Thymus (tissue), 11 donors: ENCODE measurements around the gene IGF1R. TPM values are rescaled to one million over a fixed set of nuclear protein-coding genes. Genes with fewer than 3 reads are reported as not detected.

Source experiments
- DNase-seq, 9 donors: peaks; one replicate each; pipeline ENCODE4 v3.0.0-alpha.2; 2013; ENCODE audit warnings: low spot score in 9 of 9, low read depth in 6 of 9, missing footprints in 1 of 9
- H3K27ac ChIP-seq, 2 donors: one replicate each; pipeline ENCODE4 v1.5.1; 2013; ENCODE audit warnings: control low read depth in 1 of 2, low read depth in 1 of 2, low read length in 1 of 2, mild to moderate bottlenecking in 1 of 2, moderate library complexity in 1 of 2
- H3K27me3 ChIP-seq, 2 donors: one replicate each; pipeline ENCODE4 v1.5.1; 2013; ENCODE audit warnings: low read length in 1 of 2; ENCODE audit not compliant: control insufficient read depth in 2 of 2, insufficient read depth in 1 of 2
- H3K36me3 ChIP-seq, 2 donors: one replicate each; pipeline ENCODE4 v1.5.1; 2013; ENCODE audit warnings: low read length in 1 of 2, mild to moderate bottlenecking in 1 of 2, moderate library complexity in 1 of 2; ENCODE audit not compliant: control insufficient read depth in 2 of 2, insufficient read depth in 2 of 2
- H3K4me1 ChIP-seq, 2 donors: one replicate each; pipeline ENCODE4 v1.5.1; 2013; ENCODE audit warnings: low read length in 2 of 2; ENCODE audit not compliant: control insufficient read depth in 2 of 2, insufficient read depth in 2 of 2
- H3K4me3 ChIP-seq, 2 donors: one replicate each; pipeline ENCODE4 v1.5.1; 2013; ENCODE audit warnings: low read length in 2 of 2, control low read depth in 1 of 2, mild to moderate bottlenecking in 1 of 2
- H3K9me3 ChIP-seq, 2 donors: one replicate each; pipeline ENCODE4 v1.5.1; 2013; ENCODE audit warnings: low read length in 1 of 2, mild to moderate bottlenecking in 1 of 2; ENCODE audit not compliant: control insufficient read depth in 2 of 2, insufficient read depth in 1 of 2
- WGBS: extraction: QIAGEN DNeasy Blood & Tissue Kit; methylation state at CpG from one replicate; pipeline ENCODE4 v1.1.7; 2013; 5-methylcytosine and 5-hydroxymethylcytosine counted together
- polyA plus RNA-seq: library from polyadenylated mRNA; stranded (reverse); fragments of 200-250 nt; gene quantifications from one replicate; pipeline ENCODE4 v1.2.3, GENCODE V29; 2013
- total RNA-seq: library from RNA; stranded (reverse); fragments of 120-200 nt; gene quantifications from one replicate; pipeline ENCODE4 v1.2.4, GENCODE V29; 2013
- donor health status: healthy.

IGF1R gene
- total and polyA plus RNA-seq, 2 donors, result 10.0 to 11.0 TPM

DNA sequence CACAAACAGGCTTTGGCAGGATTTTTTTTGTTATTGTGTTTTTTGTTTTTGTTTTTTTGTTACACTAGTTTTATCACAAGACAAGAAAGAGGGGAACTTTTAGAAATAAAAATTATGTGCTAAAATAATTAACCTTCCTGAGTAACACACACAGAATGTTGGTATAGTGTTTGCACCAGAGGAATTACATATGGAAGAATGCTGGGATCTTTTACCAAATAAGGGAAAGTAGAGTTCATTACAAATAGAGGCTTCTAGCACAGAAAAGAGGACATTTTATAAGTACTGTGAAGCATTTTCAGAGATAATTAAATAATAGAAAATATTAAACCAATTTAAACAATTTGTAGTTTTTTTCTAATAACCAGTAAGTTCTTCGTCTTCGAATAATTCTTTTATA lies 116.0 kb downstream of the IGF1R start:
- 93% methylated on average over 2 of the region's 2 CpGs for WGBS
- no peak for DNase-seq
- Histone ChIP-seq H3K36me3 (no peaks in the 10 kb centered on the region), H3K4me3 (no peak overlapping the region), H3K27me3 (no peaks in the 10 kb centered on the region), H3K4me1 (peaks cover 3 to 19% of the 10 kb centered on the region in 2 donors), H3K9me3 (no peaks in the 10 kb centered on the region), H3K27ac (no peak overlapping the region)

DNA sequence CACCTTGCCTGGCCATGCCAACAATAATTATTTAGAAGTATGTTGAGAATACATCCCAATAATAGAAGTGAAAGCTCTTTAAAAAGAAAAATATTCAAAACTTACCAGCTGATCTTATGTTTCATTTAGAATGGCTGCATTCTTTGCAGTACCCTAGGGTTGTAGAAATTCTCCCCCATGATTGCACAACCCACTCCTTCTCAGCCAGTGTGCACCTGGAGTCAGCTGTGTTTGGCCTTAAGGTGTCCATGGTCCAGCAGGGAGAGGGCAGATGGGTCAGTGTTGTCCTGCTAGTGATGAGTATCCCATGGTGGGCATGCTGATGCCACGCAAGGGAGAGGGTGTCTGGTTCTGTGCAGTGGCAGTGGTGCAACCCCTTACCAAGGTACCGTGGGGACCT lies 117.3 kb downstream of the IGF1R start:
- no peak overlapping the region for H3K4me3 ChIP-seq
- H3K36me3 ChIP-seq, result no peaks in the 10 kb centered on the region
- no peak for DNase-seq
- peaks cover 3 to 25% of the 10 kb centered on the region in 2 donors for H3K4me1 ChIP-seq
- WGBS, result 99% methylated on average over 2 of the region's 2 CpGs
- no peaks in the 10 kb centered on the region for H3K9me3 ChIP-seq
- H3K27ac ChIP-seq, result no peak overlapping the region
- no peaks in the 10 kb centered on the region for H3K27me3 ChIP-seq

DNA sequence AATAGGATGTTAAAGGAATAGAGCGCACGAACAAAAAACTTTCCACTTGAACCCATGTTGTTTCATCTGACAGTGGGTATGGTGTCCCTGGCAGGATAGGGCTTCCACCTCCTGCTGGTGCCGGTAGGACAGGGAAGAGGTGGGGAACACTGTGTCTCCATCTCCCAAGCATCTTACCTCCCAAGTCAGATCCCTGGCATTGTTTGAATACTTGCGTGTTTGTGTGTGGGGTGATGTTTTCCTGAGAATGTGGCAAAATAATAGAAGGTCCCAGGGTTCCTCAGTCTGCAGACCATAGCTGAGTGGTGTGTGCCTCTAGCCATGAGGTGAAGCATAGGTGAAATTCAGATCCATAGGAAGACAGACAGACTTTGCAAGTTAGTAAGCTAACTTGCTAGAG lies 119.4 kb downstream of the IGF1R start:
- no peak overlapping the region for H3K27ac ChIP-seq
- WGBS, result 97% methylated on average over 4 of the region's 4 CpGs
- H3K9me3 ChIP-seq, result no peaks in the 10 kb centered on the region
- H3K36me3 ChIP-seq, result no peaks in the 10 kb centered on the region
- H3K4me1 ChIP-seq, result peaks cover 3 to 18% of the 10 kb centered on the region in 2 donors
- no peak for DNase-seq
- no peaks in the 10 kb centered on the region for H3K27me3 ChIP-seq
- H3K4me3 ChIP-seq, result no peak overlapping the region

DNA sequence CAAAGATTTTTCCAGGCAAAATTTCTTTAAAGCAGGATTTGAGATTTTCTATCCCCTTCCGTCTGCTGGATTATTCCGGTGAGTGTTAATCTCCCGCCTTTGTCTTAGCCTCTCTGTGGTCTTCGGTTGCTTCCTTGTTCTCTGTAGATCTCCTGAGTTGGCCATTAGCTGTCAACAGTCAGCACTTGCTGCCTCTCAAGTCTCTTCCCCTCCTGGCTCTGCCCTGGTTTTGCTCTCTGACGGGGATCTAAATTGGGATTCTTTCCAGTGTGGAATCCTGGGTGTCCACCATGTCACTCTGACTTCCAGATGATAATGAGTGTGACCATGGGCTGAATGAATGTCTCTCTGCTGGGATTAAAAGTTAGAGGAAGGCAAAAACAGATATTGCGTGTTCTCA lies 121.5 kb downstream of the IGF1R start:
- WGBS, result 82% methylated on average over 6 of the region's 6 CpGs
- Histone ChIP-seq H3K27me3 (no peaks in the 10 kb centered on the region), H3K4me1 (peaks cover 0 to 23% of the 10 kb centered on the region in 2 donors), H3K36me3 (no peaks in the 10 kb centered on the region), H3K9me3 (no peaks in the 10 kb centered on the region), H3K27ac (no peak overlapping the region), H3K4me3 (no peak overlapping the region)
- DNase-seq, result no peak

DNA sequence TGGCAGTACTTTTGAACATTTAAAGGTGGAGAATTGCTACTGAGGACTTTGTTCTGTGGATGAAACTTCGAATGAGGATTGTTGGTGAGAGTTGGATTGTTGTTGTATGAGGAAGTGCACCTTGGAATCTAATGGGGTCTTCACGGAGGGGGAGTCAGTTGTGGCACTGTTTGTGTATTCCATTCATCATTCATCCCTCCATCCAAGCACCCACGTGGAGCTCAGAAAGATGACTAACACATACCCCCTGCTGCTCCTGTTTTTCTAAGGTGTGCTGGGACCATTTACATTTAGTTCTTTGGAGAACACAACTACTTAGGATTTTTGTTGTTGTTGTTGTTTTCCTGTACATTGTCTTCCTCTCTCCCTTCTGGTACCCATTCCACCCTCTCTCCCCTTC lies 122.6 kb downstream of the IGF1R start:
- DNase-seq, result no peak
- Histone ChIP-seq H3K36me3 (no peaks in the 10 kb centered on the region), H3K27ac (no peak overlapping the region), H3K4me3 (no peak overlapping the region), H3K9me3 (no peaks in the 10 kb centered on the region), H3K4me1 (peaks cover 0 to 32% of the 10 kb centered on the region in 2 donors), H3K27me3 (no peaks in the 10 kb centered on the region)
- 94% methylated on average over 3 of the region's 3 CpGs for WGBS

DNA sequence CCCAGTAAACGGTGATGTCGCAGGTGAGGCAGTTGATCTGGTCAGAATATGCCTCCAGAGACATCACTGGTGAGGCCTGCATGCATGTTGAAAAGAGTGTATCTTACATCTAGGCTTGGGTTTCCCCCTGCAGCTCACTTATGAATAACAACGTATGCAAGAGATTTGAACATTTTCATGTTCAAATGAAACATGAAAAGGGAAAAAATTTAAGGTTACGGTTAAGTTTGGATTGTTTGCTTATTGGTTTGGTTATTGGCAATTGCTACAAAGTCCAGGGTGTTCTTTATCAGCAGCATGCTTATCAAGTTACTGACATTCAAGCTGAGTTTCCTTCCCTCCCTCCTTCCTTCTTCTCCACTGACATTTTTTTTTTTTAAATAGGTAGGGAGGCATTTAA lies 123.2 kb downstream of the IGF1R start:
- Histone ChIP-seq H3K36me3 (no peaks in the 10 kb centered on the region), H3K9me3 (no peaks in the 10 kb centered on the region), H3K27ac (no peak overlapping the region), H3K4me1 (peaks cover 4 to 37% of the 10 kb centered on the region in 2 donors), H3K4me3 (no peak overlapping the region), H3K27me3 (no peaks in the 10 kb centered on the region)
- 84% methylated on average over 4 of the region's 4 CpGs for WGBS
- DNase-seq, result no peak

DNA sequence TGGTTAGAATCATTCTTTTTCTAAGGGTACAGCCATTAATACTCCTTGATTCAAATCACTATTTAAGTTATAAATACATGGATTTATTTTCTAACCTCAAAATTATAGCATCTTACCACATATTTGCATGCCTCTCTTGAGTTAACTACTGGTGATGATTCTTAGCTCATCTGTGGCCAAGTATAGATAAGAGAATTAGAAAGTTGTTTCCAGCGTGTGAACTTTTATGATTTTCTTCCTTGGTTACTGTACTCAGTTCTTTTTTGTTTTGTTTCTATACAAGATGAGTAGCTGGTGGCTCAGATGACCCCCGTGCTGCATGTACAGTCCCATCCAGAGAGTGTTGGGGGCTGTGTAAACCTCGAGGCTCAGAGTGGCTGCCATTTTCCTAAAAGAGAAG lies 124.6 kb downstream of the IGF1R start:
- no peaks in the 10 kb centered on the region for H3K27me3 ChIP-seq
- peaks cover 10 to 50% of the 10 kb centered on the region in 2 donors for H3K4me1 ChIP-seq
- H3K4me3 ChIP-seq, result no peak overlapping the region
- H3K36me3 ChIP-seq, result no peaks in the 10 kb centered on the region
- 81% methylated on average over 3 of the region's 3 CpGs for WGBS
- no peak for DNase-seq
- H3K27ac ChIP-seq, result no peak overlapping the region
- H3K9me3 ChIP-seq, result no peaks in the 10 kb centered on the region

DNA sequence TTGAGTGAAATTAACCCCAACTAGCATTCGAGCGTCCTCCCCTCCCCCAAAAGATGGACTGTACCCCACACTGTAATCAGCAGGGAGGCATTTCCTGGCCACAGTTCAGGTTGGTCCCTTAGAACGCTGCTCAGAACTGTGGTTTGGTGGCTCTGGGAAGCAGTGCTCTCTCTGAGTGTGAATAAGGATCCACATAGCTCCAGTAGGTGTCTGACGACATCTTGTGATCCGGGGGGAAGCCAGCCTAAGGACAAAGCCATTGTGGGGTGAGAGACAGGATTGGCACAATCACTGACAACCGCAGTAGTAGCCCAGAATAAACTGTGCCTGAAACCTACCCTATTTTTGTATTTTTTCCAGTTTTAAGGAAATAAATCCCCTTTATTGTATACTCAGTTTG lies 125.3 kb downstream of the IGF1R start:
- Histone ChIP-seq H3K4me1 (peaks cover 10 to 57% of the 10 kb centered on the region in 2 donors), H3K4me3 (no peak overlapping the region), H3K27me3 (no peaks in the 10 kb centered on the region), H3K27ac (no peak overlapping the region), H3K36me3 (no peaks in the 10 kb centered on the region), H3K9me3 (no peaks in the 10 kb centered on the region)
- WGBS, result 91% methylated on average over 6 of the region's 6 CpGs
- DNase-seq, result no peak

DNA sequence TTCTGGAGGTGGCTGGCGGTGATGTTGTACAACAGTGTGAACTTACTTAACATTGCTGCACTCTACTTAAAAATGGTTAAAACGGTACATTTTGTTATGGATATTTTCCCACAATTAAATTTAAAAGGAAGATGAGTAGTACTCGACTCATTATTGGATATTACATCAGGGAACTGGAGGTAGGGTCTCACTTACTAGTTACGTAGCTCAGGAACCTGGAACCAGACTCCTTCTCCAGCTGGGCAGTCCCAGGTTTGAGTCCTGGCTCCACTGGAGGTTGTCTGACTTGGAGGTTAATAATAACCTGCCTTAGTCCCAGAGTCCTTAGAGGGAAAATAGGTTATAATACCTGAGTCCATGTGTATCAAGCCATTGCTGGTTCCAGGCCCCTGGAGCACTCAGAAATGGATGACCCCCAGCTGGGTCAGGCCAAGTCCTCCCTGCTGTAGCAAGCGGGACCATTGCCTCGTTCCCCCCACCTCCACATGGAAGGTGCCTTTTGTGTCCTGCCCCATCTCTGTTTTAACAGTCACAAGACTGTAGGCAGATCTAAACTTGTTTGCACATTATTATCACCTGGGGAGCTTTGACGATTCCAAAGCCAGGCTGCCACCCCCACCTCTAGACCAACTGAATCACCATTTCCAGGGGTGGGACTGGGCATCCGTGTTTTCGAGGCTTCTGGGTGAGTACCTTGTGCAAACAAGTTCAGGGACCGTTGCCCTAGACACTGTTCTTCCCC lies 126.6 kb downstream of the IGF1R start:
- no peaks in the 10 kb centered on the region for H3K36me3 ChIP-seq
- H3K9me3 ChIP-seq, result no peaks in the 10 kb centered on the region
- WGBS, result 92% methylated on average over 10 of the region's 10 CpGs
- no peak overlapping the region for H3K4me3 ChIP-seq
- DNase-seq, result no peak
- no peak overlapping the region for H3K27ac ChIP-seq
- H3K4me1 ChIP-seq, result peaks cover 12 to 57% of the 10 kb centered on the region in 2 donors
- no peaks in the 10 kb centered on the region for H3K27me3 ChIP-seq
